ENCODE measurements around the gene SLC29A1. TPM values are rescaled to one million over a fixed set of nuclear protein-coding genes. Genes with fewer than 3 reads are reported as not detected.

SLC29A1 gene
- total RNA-seq, 1 experiment from 2014 or later: 45.3 TPM

GRCh38 chr6:44238687-44239350 lies 15.4 kb downstream of the SLC29A1 start:
- H3K4me3 ChIP-seq: no peak overlapping the region
- CTCF ChIA-PET: interaction anchor here (0.6 kb wide), 1 partner anchor 10 kb away, joined by 3 read pairs; no protein-coding TSS in a partner anchor
- no peak overlapping the region for H2AFZ ChIP-seq
- no peaks in the 10 kb centered on the region for H3K36me3 ChIP-seq (ENCODE audit: low read depth)
- peak in 1 of 2 experiments; percentile 34 for DNase-seq
- no peaks in the 10 kb centered on the region for H3K27me3 ChIP-seq (ENCODE audit: insufficient read depth, low read depth)
- H4K20me1 ChIP-seq (ENCODE audit: insufficient read depth): no peaks in the 10 kb centered on the region
- H3K27ac ChIP-seq: no peak overlapping the region
- no peaks in the 10 kb centered on the region for H3K9me2 ChIP-seq (ENCODE audit: insufficient read depth)
- H3F3A ChIP-seq (ENCODE audit: insufficient read depth, low read depth): peaks cover 27% of the 10 kb centered on the region
- no peaks in the 10 kb centered on the region for H3K9me3 ChIP-seq (ENCODE audit: insufficient read depth, low read depth)
- TF ChIP-seq, protein P1, sequence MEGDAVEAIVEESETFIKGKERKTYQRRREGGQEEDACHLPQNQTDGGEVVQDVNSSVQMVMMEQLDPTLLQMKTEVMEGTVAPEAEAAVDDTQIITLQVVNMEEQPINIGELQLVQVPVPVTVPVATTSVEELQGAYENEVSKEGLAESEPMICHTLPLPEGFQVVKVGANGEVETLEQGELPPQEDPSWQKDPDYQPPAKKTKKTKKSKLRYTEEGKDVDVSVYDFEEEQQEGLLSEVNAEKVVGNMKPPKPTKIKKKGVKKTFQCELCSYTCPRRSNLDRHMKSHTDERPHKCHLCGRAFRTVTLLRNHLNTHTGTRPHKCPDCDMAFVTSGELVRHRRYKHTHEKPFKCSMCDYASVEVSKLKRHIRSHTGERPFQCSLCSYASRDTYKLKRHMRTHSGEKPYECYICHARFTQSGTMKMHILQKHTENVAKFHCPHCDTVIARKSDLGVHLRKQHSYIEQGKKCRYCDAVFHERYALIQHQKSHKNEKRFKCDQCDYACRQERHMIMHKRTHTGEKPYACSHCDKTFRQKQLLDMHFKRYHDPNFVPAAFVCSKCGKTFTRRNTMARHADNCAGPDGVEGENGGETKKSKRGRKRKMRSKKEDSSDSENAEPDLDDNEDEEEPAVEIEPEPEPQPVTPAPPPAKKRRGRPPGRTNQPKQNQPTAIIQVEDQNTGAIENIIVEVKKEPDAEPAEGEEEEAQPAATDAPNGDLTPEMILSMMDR (conservative IDR thresholded peaks at IDR 0.05): no peak
- POLR2A ChIA-PET (ENCODE audit: unreplicated experiment): no interaction called here
- intact Hi-C loops (cut with micrococcal nuclease; ENCODE audit: unreplicated experiment): no loop called here
- H3K4me2 ChIP-seq: no peak overlapping the region; the same call in 1 of the 2 replicates
- no peaks in the 10 kb centered on the region for H3K79me2 ChIP-seq (ENCODE audit: low read depth)
- peaks cover 17% of the 10 kb centered on the region for H3K4me1 ChIP-seq (replicated peaks; ENCODE audit: insufficient read depth)
- BruUV-seq (replicated peaks): no TSS peak

- DNase-seq: no peak
- no TSS peak for BruUV-seq (replicated peaks)
- intact Hi-C loops (cut with micrococcal nuclease; ENCODE audit: unreplicated experiment): no loop called here
- Histone ChIP-seq H3F3A (ENCODE audit: insufficient read depth, low read depth) (peaks cover 22% of the 10 kb centered on the region), H3K9me3 (ENCODE audit: insufficient read depth, low read depth) (no peaks in the 10 kb centered on the region), H3K4me2 (no peak overlapping the region), H3K4me3 (no peak overlapping the region), H3K4me1 (replicated peaks; ENCODE audit: insufficient read depth) (peaks cover under 1% of the 10 kb centered on the region), H3K27me3 (ENCODE audit: insufficient read depth, low read depth) (no peaks in the 10 kb centered on the region), H4K20me1 (ENCODE audit: insufficient read depth) (peaks cover 13% of the 10 kb centered on the region), H3K9me2 (ENCODE audit: insufficient read depth) (no peaks in the 10 kb centered on the region), H2AFZ (no peak overlapping the region), H3K27ac (no peak overlapping the region), H3K36me3 (ENCODE audit: low read depth) (peaks cover 8% of the 10 kb centered on the region), H3K79me2 (ENCODE audit: low read depth) (peaks cover 15% of the 10 kb centered on the region)
- CTCF ChIA-PET: interaction anchor here (0.6 kb wide), 1 partner anchor 478 kb away, joined by 23 read pairs; no protein-coding TSS in a partner anchor
- no peak for TF ChIP-seq EZH2 (IDR thresholded peaks at IDR 0.05; ENCODE audit: low read depth)
- TF ChIP-seq, protein P1 (conservative IDR thresholded peaks at IDR 0.05): no peak
- POLR2A ChIA-PET (ENCODE audit: unreplicated experiment): no interaction called here
Measured at GRCh38 chr6:44243345-44243744, 19.9 kb downstream of the SLC29A1 start.

DNA sequence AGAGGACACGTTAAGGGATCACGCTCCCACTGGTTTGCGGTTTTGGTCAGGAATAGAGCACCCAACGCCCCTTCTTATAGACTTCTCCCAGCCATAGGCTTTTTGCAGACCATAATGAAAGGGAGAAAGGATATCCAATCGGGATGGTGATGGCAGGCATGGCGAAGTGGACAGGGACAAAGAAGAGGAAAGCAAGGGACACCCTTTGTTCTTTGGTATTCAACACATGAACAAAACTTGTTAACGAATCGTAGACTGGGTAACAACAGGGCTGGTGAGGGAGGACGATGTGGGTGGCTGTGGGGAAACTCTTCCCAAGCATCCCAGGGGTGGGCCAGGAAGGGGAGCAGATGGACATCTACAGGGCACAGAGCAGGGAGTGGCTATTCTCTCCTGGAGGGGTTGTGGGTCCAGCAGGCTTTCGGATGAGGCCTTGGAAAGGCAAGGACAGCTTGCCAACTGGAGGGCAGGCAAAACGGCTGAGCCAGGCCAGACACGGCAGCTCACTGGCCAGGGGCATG lies 22.1 kb downstream of the SLC29A1 start:
- Histone ChIP-seq H2AFZ (peak overlapping the region; percentile 93), H3K9me3 (ENCODE audit: insufficient read depth, low read depth) (no peaks in the 10 kb centered on the region), H3K4me2 (peak overlapping the region; percentile 97), H3K79me2 (ENCODE audit: low read depth) (peaks cover 36% of the 10 kb centered on the region), H4K20me1 (ENCODE audit: insufficient read depth) (peaks cover 34% of the 10 kb centered on the region), H3K9me2 (ENCODE audit: insufficient read depth) (no peaks in the 10 kb centered on the region), H3K4me3 (peak overlapping the region; percentile 98; the same call in 1 of the 2 replicates), H3K27ac (no peak overlapping the region), H3K36me3 (ENCODE audit: low read depth) (peaks cover 29% of the 10 kb centered on the region), H3K4me1 (replicated peaks; ENCODE audit: insufficient read depth) (peaks cover 22% of the 10 kb centered on the region), H3K27me3 (ENCODE audit: insufficient read depth, low read depth) (no peaks in the 10 kb centered on the region), H3F3A (ENCODE audit: insufficient read depth, low read depth) (peaks cover 39% of the 10 kb centered on the region)
- POLR2A ChIA-PET (ENCODE audit: unreplicated experiment): interaction anchor here (0.6 to 1.2 kb wide), 3 partner anchors 19 to 157 kb away, joined by 3 to 11 read pairs (median 4); no protein-coding TSS in a partner anchor
- BruUV-seq (replicated peaks): no TSS peak
- CTCF ChIA-PET: interaction anchor here (0.8 kb wide), 1 partner anchor 8 kb away, joined by 3 read pairs; no protein-coding TSS in a partner anchor
- DNase-seq: peak in 1 of 2 experiments; percentile 10
- intact Hi-C loops (cut with micrococcal nuclease; ENCODE audit: unreplicated experiment): loop anchor here (5.0 kb wide), 1 partner anchor 128 kb away; no protein-coding TSS in a partner anchor
- TF ChIP-seq, protein P1 (conservative IDR thresholded peaks at IDR 0.05): no peak
- no peak for TF ChIP-seq EZH2 (IDR thresholded peaks at IDR 0.05; ENCODE audit: low read depth)

Measured in PC-9 (cell line).